ENCODE measurements around the gene CYP46A1.

- no peak for TF ChIP-seq CTCF (IDR thresholded peaks at IDR 0.05)
- no peak for TF ChIP-seq POLR2AphosphoS5 (IDR thresholded peaks at IDR 0.05; ENCODE audit: low read depth, low read length)
- no peak for TF ChIP-seq SIN3A (IDR thresholded peaks at IDR 0.05; ENCODE audit: borderline replicate concordance, insufficient read depth, low read depth, low read length)
- TF ChIP-seq REST (IDR thresholded peaks at IDR 0.05; ENCODE audit: insufficient read depth in 1 of 2, low read depth in 2 of 2, low read length in 1 of 2): no peak
- TF ChIP-seq TCF7L2 (IDR thresholded peaks at IDR 0.05; ENCODE audit: low read depth, low read length): no peak
Observed at GRCh38 chr14:99730876-99731546, 46.9 kb downstream of the CYP46A1 start.

Data from Panc1 (cell line).